Esophagus squamous epithelium (tissue), 4 donors: ENCODE measurements around the gene IFT74.

Experiments
- POLR2A ChIP-seq, 4 donors: fragments of 450-650 bp; IDR thresholded peaks; one replicate each; pipeline ENCODE4 v1.6.1; 2017; ENCODE audit warnings: antibody characterized with exemption in 4 of 4, mild to moderate bottlenecking in 4 of 4, moderate library complexity in 3 of 4
- TF ChIP-seq, protein P1 (sequence below), 6 experiments: fragments of 450-650 bp in 4 of 6; fragments of 200-600 bp in 2 of 6; sonication (generic) in 2 of 6; IDR thresholded peaks; one replicate each; pipeline ENCODE4 v1.5.1; 2016 to 2019; ENCODE audit warnings: antibody characterized with exemption in 6 of 6, mild to moderate bottlenecking in 4 of 6, moderate library complexity in 4 of 6

GRCh38 chr9:27107241-27107640, 151.0 kb downstream of the IFT74 start:
- TF ChIP-seq, protein P1, sequence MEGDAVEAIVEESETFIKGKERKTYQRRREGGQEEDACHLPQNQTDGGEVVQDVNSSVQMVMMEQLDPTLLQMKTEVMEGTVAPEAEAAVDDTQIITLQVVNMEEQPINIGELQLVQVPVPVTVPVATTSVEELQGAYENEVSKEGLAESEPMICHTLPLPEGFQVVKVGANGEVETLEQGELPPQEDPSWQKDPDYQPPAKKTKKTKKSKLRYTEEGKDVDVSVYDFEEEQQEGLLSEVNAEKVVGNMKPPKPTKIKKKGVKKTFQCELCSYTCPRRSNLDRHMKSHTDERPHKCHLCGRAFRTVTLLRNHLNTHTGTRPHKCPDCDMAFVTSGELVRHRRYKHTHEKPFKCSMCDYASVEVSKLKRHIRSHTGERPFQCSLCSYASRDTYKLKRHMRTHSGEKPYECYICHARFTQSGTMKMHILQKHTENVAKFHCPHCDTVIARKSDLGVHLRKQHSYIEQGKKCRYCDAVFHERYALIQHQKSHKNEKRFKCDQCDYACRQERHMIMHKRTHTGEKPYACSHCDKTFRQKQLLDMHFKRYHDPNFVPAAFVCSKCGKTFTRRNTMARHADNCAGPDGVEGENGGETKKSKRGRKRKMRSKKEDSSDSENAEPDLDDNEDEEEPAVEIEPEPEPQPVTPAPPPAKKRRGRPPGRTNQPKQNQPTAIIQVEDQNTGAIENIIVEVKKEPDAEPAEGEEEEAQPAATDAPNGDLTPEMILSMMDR (IDR thresholded peaks at IDR 0.05), result no peak
- TF ChIP-seq POLR2A (IDR thresholded peaks at IDR 0.05), result no peak
